HG03565 (cell line): ENCODE results near the gene CNPY2.
"Not testable (repeated sequence)": the region's sequence is repeated elsewhere in the genome, so short reads cannot be mapped to it uniquely, and the experiment has no call there.

Source experiments
- ATAC-seq: cut with Tn5 transposase; IDR thresholded peaks from one replicate; pipeline ENCODE4 v1.9.1; 2021; ENCODE audit warnings: mild to moderate bottlenecking, moderate library complexity; ENCODE audit not compliant: unreplicated experiment

Gene CNPY2

GRCh38 chr12:56333679-56334489 lies 18.1 kb upstream of the CNPY2 start, which contains the start of gene PAN2:
Gene PAN2, minus strand, starts transcription at chr12:56334000. Its CDS starts 906 bp downstream, at chr12:56333094.
- peak; percentile 85 for ATAC-seq

GRCh38 chr12:56333197-56333678 lies 17.4 kb upstream of the CNPY2 start:
- ATAC-seq = no peak

- no peak for ATAC-seq
Measured at GRCh38 chr12:56332512-56333196, 16.9 kb upstream of the CNPY2 start.

GRCh38 chr12:56330936-56331490 lies 15.2 kb upstream of the CNPY2 start:
- ATAC-seq = no peak

GRCh38 chr12:56326533-56326932 lies 10.7 kb upstream of the CNPY2 start:
- ATAC-seq = no peak

GRCh38 chr12:56326126-56326525 lies 10.3 kb upstream of the CNPY2 start:
- ATAC-seq = no peak

GRCh38 chr12:56324206-56324605 lies 8.4 kb upstream of the CNPY2 start:
- no peak for ATAC-seq

GRCh38 chr12:56321610-56322009 lies 5.8 kb upstream of the CNPY2 start:
- not testable (repeated sequence) for ATAC-seq

GRCh38 chr12:56321027-56321426 lies 5.2 kb upstream of the CNPY2 start:
- ATAC-seq = no peak

- ATAC-seq = no peak
Measured at GRCh38 chr12:56317675-56318074, 1.9 kb upstream of the CNPY2 start.

- ATAC-seq = no peak
Measured at GRCh38 chr12:56315249-56315621, 553 bp downstream of the CNPY2 start.

GRCh38 chr12:56311003-56311402 lies 4.8 kb downstream of the CNPY2 start:
- no peak for ATAC-seq

GRCh38 chr12:56308714-56309113 lies 7.1 kb downstream of the CNPY2 start:
- no peak for ATAC-seq

GRCh38 chr12:56307221-56307965 lies 8.4 kb downstream of the CNPY2 start:
- no peak for ATAC-seq

GRCh38 chr12:56304872-56305590 lies 10.8 kb downstream of the CNPY2 start:
- no peak for ATAC-seq

- ATAC-seq = no peak
Measured at GRCh38 chr12:56304276-56304675, 11.5 kb downstream of the CNPY2 start.

GRCh38 chr12:56300644-56301464 lies 14.9 kb downstream of the CNPY2 start:
- ATAC-seq = no peak

GRCh38 chr12:56299853-56300643 lies 15.7 kb downstream of the CNPY2 start, which contains the start of gene CS:
Gene CS, minus strand, starts transcription at chr12:56300330. Its CDS starts 129 bp downstream, at chr12:56300201.
- ATAC-seq = peak; percentile 82
